GM19025 (cell line): Measurements from ENCODE around the gene ABCA1.

Experiments used
- ATAC-seq: cut with Tn5 transposase; IDR thresholded peaks from one replicate; pipeline ENCODE4 v1.9.1; 2021; ENCODE audit warnings: mild to moderate bottlenecking, low read depth, moderate library complexity; ENCODE audit not compliant: unreplicated experiment

The ABCA1 gene

GRCh38 chr9:104850786-104851545 is 77.0 kb downstream of the ABCA1 start:
- ATAC-seq, result no peak

GRCh38 chr9:104849023-104849422 is 78.9 kb downstream of the ABCA1 start:
- ATAC-seq, result no peak

- no peak for ATAC-seq
Measured at GRCh38 chr9:104844710-104845109, 83.2 kb downstream of the ABCA1 start.

- ATAC-seq, result no peak
Measured at GRCh38 chr9:104843644-104844240, 84.2 kb downstream of the ABCA1 start.

GRCh38 chr9:104842698-104843097 is 85.3 kb downstream of the ABCA1 start:
- no peak for ATAC-seq

GRCh38 chr9:104841601-104842141 is 86.3 kb downstream of the ABCA1 start:
- no peak for ATAC-seq

- no peak for ATAC-seq
Measured at GRCh38 chr9:104838958-104839357, 89.0 kb downstream of the ABCA1 start.

GRCh38 chr9:104836767-104837166 is 91.2 kb downstream of the ABCA1 start:
- ATAC-seq, result no peak

GRCh38 chr9:104836235-104836634 is 91.7 kb downstream of the ABCA1 start:
- no peak for ATAC-seq

- no peak for ATAC-seq
Measured at GRCh38 chr9:104835161-104835560, 92.8 kb downstream of the ABCA1 start.

GRCh38 chr9:104833696-104834095 is 94.3 kb downstream of the ABCA1 start:
- ATAC-seq, result no peak

- ATAC-seq, result no peak
Measured at GRCh38 chr9:104831681-104832080, 96.3 kb downstream of the ABCA1 start.

- no peak for ATAC-seq
Measured at GRCh38 chr9:104826911-104827310, 101.0 kb downstream of the ABCA1 start.

GRCh38 chr9:104826079-104826775 is 101.7 kb downstream of the ABCA1 start:
- ATAC-seq, result no peak

GRCh38 chr9:104820336-104820735 is 107.6 kb downstream of the ABCA1 start:
- ATAC-seq, result no peak

GRCh38 chr9:104819033-104819432 is 108.9 kb downstream of the ABCA1 start:
- no peak for ATAC-seq

- no peak for ATAC-seq
Measured at GRCh38 chr9:104817437-104817836, 110.5 kb downstream of the ABCA1 start.

GRCh38 chr9:104815851-104816565 is 111.9 kb downstream of the ABCA1 start:
- ATAC-seq, result no peak

GRCh38 chr9:104810421-104811339 is 117.3 kb downstream of the ABCA1 start:
- no peak for ATAC-seq
